ENCODE results near the gene SERF1B. TPM values are rescaled to one million over a fixed set of nuclear protein-coding genes. Genes with fewer than 3 reads are reported as not detected.
"Not testable (repeated sequence)": the region's sequence is repeated elsewhere in the genome, so short reads cannot be mapped to it uniquely, and the experiment has no call there.

SERF1B gene
- 10 to 100 TPM; 90.5 to 96.2 (median 93.7) TPM for polyA plus RNA-seq (ENCODE audit: insufficient read length in 3 of 3)
- long read RNA-seq, donor 1, transcript SERF1B-202 (3 exons, 703 nt) = major isoform, 18 of 47 reads
- long read RNA-seq, donor 1, partial matches to known transcripts = 21 of 47 reads
- long read RNA-seq, donor 1, other reads (novel, unspliced or antisense) = 0 of 47 reads
- long read RNA-seq, donor 2, transcript SERF1B-202 (3 exons, 703 nt) = major isoform, 21 of 43 reads
- long read RNA-seq, donor 2, partial matches to known transcripts = 15 of 43 reads
- long read RNA-seq, donor 2, other reads (novel, unspliced or antisense) = 0 of 43 reads
- long read RNA-seq, donor 3, transcript SERF1B-202 (3 exons, 703 nt) = major isoform, 21 of 43 reads
- long read RNA-seq, donor 3, partial matches to known transcripts = 13 of 43 reads
- long read RNA-seq, donor 3, other reads (novel, unspliced or antisense) = 0 of 43 reads
- long read RNA-seq, donor 4, transcript SERF1B-202 (3 exons, 703 nt) = major isoform, 11 of 26 reads
- long read RNA-seq, donor 4, partial matches to known transcripts = 7 of 26 reads
- long read RNA-seq, donor 4, other reads (novel, unspliced or antisense) = 0 of 26 reads
- long read RNA-seq, donor 5 = 0 reads
- long read RNA-seq, donor 6, transcript SERF1B-202 (3 exons, 703 nt) = major isoform, 20 of 56 reads
- long read RNA-seq, donor 6, partial matches to known transcripts = 26 of 56 reads
- long read RNA-seq, donor 6, other reads (novel, unspliced or antisense) = 0 of 56 reads
- long read RNA-seq, donor 7, transcript SERF1B-202 (3 exons, 703 nt) = major isoform, 30 of 66 reads
- long read RNA-seq, donor 7, partial matches to known transcripts = 32 of 66 reads
- long read RNA-seq, donor 7, other reads (novel, unspliced or antisense) = 0 of 66 reads
- long read RNA-seq, donor 8 = 0 reads
- long read RNA-seq, donor 9, transcript SERF1B-201 (3 exons, 1,889 nt) = minor isoform, 7 of 37 reads
- long read RNA-seq, donor 9, transcript SERF1B-202 (3 exons, 703 nt) = major isoform, 26 of 37 reads
- long read RNA-seq, donor 9, partial matches to known transcripts = 0 of 37 reads
- long read RNA-seq, donor 9, other reads (novel, unspliced or antisense) = 0 of 37 reads
- long read RNA-seq, donor 10, transcript SERF1B-202 (3 exons, 703 nt) = major isoform, 18 of 23 reads
- long read RNA-seq, donor 10, partial matches to known transcripts = 0 of 23 reads
- long read RNA-seq, donor 10, other reads (novel, unspliced or antisense) = 0 of 23 reads
- long read RNA-seq, donor 11, transcript SERF1B-202 (3 exons, 703 nt) = major isoform, 11 of 15 reads
- long read RNA-seq, donor 11, partial matches to known transcripts = 0 of 15 reads
- long read RNA-seq, donor 11, other reads (novel, unspliced or antisense) = 0 of 15 reads
- long read RNA-seq, donor 12, transcript SERF1B-202 (3 exons, 703 nt) = major isoform, 6 of 12 reads
- long read RNA-seq, donor 12, partial matches to known transcripts = 0 of 12 reads
- long read RNA-seq, donor 12, other reads (novel, unspliced or antisense) = 0 of 12 reads
- long read RNA-seq, donor 13 = 0 reads
- long read RNA-seq, donor 14, transcript SERF1B-202 (3 exons, 703 nt) = major isoform, 27 of 39 reads
- long read RNA-seq, donor 14, transcript SERF1B-207 (3 exons, 433 nt) = minor isoform, 5 of 39 reads
- long read RNA-seq, donor 14, partial matches to known transcripts = 0 of 39 reads
- long read RNA-seq, donor 14, other reads (novel, unspliced or antisense) = 0 of 39 reads
- long read RNA-seq, donor 15, partial matches to known transcripts = 0 of 5 reads
- long read RNA-seq, donor 15, other reads (novel, unspliced or antisense) = 0 of 5 reads
- long read RNA-seq, donor 16, transcript SERF1B-208 (3 exons, 792 nt) = minor isoform, 6 of 58 reads
- long read RNA-seq, donor 16, transcript SERF1B-201 (3 exons, 1,889 nt) = minor isoform, 5 of 58 reads
- long read RNA-seq, donor 16, transcript SERF1B-207 (3 exons, 433 nt) = minor isoform, 6 of 58 reads
- long read RNA-seq, donor 16, transcript SERF1B-202 (3 exons, 703 nt) = major isoform, 39 of 58 reads
- long read RNA-seq, donor 16, partial matches to known transcripts = 0 of 58 reads
- long read RNA-seq, donor 16, other reads (novel, unspliced or antisense) = 0 of 58 reads

DNA sequence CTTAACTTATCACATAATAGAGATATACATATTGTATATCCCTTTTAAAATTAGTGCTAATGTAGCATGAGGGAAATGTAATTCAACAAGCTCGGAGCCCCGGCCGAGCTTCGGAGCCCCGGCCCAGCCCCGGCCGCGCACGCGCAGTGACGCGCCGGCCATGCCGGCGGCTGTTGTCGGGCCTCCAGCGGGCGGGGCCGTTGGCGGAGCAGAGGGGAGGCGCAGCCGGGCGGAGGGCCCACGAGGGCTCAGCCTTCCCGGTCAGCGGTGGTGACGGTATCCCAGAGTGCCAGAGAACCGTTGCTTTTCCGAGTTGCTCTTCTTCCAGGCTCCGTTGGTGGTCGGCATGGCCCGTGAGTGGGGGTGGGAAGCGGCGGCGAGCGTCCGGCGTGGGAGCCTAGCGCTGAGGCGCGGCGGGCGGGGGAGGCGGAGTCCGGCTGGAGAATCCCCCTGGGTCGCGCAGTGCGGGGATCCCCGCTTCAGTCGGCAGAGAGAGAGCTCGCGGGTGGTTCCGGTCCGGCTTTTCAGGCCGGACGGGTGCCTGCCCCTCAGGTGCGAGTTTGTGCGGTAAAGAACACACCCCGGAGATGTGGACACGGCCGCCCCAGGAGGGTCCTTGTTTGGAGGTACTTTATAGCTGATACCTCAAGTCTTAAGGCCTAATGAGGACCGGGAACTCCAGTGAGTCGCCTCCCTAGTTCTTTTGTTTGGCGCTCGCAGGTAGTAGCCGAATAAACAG, at the start of gene SERF1B:
Gene SERF1B (plus strand): TSS at position 146 of the 739 bp plus-strand sequence. CDS start 201 bp downstream, at position 347.
- DNase-seq (ENCODE audit: extremely low read depth in 1 of 11, low read depth in 9 of 11, low spot score in 4 of 11) = not testable (repeated sequence)

DNA sequence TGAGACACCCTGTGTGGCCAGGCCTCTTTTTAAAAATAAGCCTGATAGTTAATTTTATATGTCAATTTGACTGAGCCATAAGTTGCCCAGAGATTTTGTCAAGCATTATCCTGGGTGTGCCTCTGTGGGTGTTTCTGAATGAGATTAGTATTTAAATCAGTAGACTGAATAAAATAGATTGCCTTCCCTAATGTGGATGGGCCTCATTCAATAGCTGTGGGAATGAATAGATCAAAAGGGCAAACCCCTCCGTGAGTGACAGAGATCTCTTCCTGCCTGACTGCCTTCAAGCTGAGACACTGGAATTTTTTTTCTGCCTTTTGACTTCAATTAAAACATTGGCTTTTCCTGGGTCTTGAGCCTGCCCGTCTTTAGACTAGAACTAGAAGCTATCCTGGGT, 33.3 kb upstream of the SERF1B start:
- not testable (repeated sequence) for DNase-seq (ENCODE audit: extremely low read depth in 1 of 11, low read depth in 9 of 11, low spot score in 4 of 11)

GRCh38 chr5:69995535-69995934, 29.5 kb upstream of the SERF1B start:
- not testable (repeated sequence) for DNase-seq (ENCODE audit: extremely low read depth in 1 of 11, low read depth in 9 of 11, low spot score in 4 of 11)

DNA sequence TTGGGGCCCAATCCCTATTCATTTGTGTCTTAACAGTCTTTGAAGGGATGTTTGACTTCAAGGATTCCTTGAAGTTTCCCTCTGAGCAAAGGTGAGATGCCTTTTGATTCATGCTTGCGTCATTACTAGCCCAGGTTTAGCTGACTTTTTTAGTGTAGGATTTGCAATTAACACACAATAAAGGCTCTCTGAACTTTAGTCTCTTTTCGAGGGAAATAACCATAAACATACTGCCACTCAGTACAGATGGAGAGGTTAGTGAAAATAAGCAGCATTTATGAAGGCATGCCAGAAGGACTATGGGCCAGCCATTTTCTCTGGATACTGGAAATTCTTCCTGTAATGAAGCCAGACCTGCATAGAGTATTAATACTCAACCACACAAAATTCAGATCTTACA, 4.4 kb upstream of the SERF1B start:
- DNase-seq (ENCODE audit: extremely low read depth in 1 of 11, low read depth in 9 of 11, low spot score in 4 of 11) = not testable (repeated sequence)

GRCh38 chr5:70025845-70026145, 744 bp downstream of the SERF1B start:
- not testable (repeated sequence) for DNase-seq (ENCODE audit: extremely low read depth in 1 of 11, low read depth in 9 of 11, low spot score in 4 of 11)

GRCh38 chr5:70031204-70031603, 6.2 kb downstream of the SERF1B start:
- not testable (repeated sequence) for DNase-seq (ENCODE audit: extremely low read depth in 1 of 11, low read depth in 9 of 11, low spot score in 4 of 11)

- not testable (repeated sequence) for DNase-seq (ENCODE audit: extremely low read depth in 1 of 11, low read depth in 9 of 11, low spot score in 4 of 11)
These were observed 16.4 kb downstream of the SERF1B start for GRCh38 chr5:70041411-70041810.

DNA sequence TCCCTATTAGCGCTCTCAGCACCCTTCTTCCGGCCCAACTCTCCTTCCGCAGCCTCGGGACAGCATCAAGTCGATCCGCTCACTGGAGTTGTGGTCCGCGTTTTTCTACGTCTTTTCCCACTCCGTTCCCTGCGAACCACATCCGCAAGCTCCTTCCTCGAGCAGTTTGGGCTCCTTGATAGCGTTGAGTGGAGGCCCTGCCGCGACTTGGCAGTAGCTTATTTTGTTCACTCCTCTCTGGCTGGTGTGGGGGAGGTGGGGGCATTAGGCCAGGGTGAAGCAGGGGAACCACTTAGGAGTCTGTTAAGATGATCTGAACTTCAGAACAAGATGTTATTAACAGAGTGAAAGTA, 24.7 kb downstream of the SERF1B start:
- not testable (repeated sequence) for DNase-seq (ENCODE audit: extremely low read depth in 1 of 11, low read depth in 9 of 11, low spot score in 4 of 11)

DNA sequence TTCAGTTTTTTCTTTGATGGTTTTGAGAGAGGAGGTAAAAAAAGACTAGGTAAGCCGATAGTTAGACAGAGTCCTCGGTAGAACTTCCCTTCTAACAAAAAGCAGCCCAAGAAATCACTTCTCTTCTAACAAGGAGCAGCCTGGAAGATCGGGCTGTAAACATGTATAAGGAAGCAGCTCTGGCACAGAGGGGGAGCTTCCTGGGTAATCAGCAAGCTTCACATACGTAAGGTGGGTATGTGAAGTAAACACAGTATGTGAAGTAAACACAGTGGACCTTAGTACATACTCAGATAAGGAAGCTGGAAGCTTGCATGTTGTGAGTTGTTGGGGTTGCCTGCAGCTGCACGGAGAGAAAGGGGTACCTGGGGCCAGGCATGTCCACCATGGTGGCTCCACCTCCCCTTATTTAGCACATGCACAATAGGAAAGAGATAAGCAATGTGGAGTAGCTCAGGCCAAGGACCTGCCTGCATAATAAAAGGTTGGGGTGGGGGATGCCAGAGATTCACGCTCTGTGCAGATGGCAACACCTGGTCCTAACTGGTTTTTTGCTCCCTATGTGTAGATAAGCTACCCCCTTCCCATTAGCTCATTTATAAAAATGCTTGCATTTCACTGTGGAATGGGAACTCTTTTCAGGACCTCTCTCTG, 31.4 kb downstream of the SERF1B start:
- DNase-seq (ENCODE audit: extremely low read depth in 1 of 11, low read depth in 9 of 11, low spot score in 4 of 11) = not testable (repeated sequence)

GRCh38 chr5:70057140-70057539, 32.1 kb downstream of the SERF1B start:
- DNase-seq (ENCODE audit: extremely low read depth in 1 of 11, low read depth in 9 of 11, low spot score in 4 of 11) = not testable (repeated sequence)

- DNase-seq (ENCODE audit: extremely low read depth in 1 of 11, low read depth in 9 of 11, low spot score in 4 of 11) = not testable (repeated sequence)
These were observed 52.6 kb downstream of the SERF1B start for GRCh38 chr5:70077632-70078031.

DNA sequence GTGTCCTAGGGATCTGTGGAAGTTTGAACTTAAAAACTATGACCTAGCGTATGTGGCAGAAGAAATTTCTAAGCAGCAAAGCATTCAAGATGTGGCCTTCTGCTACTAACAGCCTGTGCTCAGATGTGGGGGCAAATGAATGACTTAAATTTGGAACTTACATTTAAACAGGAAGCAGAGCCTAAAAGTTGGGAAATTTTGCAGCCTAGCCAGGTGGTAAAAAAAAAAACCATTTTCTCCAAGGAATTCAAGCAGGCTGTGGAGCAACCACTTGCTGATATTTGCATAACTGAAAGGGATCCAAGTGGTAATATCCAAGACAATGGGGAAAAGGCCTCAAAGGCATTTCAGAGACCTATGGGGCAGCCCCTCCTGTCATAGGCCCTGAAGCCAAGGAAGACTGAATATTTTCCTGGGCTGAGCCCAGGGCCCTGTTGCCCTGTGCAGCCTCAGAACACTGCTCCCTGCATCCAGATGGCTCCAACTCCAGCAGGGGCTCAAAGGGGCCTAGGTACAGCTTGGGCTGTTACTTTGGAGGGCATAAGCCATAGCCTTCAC, 63.9 kb downstream of the SERF1B start:
- not testable (repeated sequence) for DNase-seq (ENCODE audit: extremely low read depth in 1 of 11, low read depth in 9 of 11, low spot score in 4 of 11)

- not testable (repeated sequence) for DNase-seq (ENCODE audit: extremely low read depth in 1 of 11, low read depth in 9 of 11, low spot score in 4 of 11)
These were observed 66.7 kb downstream of the SERF1B start for GRCh38 chr5:70091776-70092175.
